GM21825 (cell line): ENCODE measurements around the gene DST.
"Not testable (repeated sequence)": the region's sequence is repeated elsewhere in the genome, so short reads cannot be mapped to it uniquely, and the experiment has no call there.

Experiments used
- ATAC-seq: cut with Tn5 transposase; IDR thresholded peaks from one replicate; pipeline ENCODE4 v1.9.1; 2021; ENCODE audit warnings: mild to moderate bottlenecking, moderate library complexity; ENCODE audit not compliant: unreplicated experiment

The DST gene

GRCh38 chr6:56664029-56664428 is 21.3 kb upstream of the DST start:
- ATAC-seq, result no peak

GRCh38 chr6:56663344-56663743 is 20.7 kb upstream of the DST start:
- ATAC-seq, result no peak

- ATAC-seq, result not testable (repeated sequence)
Observed at GRCh38 chr6:56661338-56661737, 18.6 kb upstream of the DST start.

- ATAC-seq, result no peak
Observed at GRCh38 chr6:56660381-56660730, 17.7 kb upstream of the DST start.

GRCh38 chr6:56659721-56660380 is 17.2 kb upstream of the DST start:
- peak; percentile 94 for ATAC-seq

GRCh38 chr6:56658326-56658725 is 15.6 kb upstream of the DST start:
- ATAC-seq, result no peak

GRCh38 chr6:56657354-56657753 is 14.7 kb upstream of the DST start:
- no peak for ATAC-seq

- ATAC-seq, result no peak
Observed at GRCh38 chr6:56656466-56656865, 13.8 kb upstream of the DST start.

- no peak for ATAC-seq
Observed at GRCh38 chr6:56655996-56656395, 13.3 kb upstream of the DST start.

GRCh38 chr6:56655249-56655648 is 12.6 kb upstream of the DST start:
- ATAC-seq, result no peak

- no peak for ATAC-seq
Observed at GRCh38 chr6:56652994-56653393, 10.3 kb upstream of the DST start.

GRCh38 chr6:56652231-56652630 is 9.5 kb upstream of the DST start:
- ATAC-seq, result no peak

- ATAC-seq, result no peak
Observed at GRCh38 chr6:56650191-56650590, 7.5 kb upstream of the DST start.

- no peak for ATAC-seq
Observed at GRCh38 chr6:56649782-56650181, 7.1 kb upstream of the DST start.

- no peak for ATAC-seq
Observed at GRCh38 chr6:56649053-56649769, 6.5 kb upstream of the DST start.

- no peak for ATAC-seq
Observed at GRCh38 chr6:56647172-56647762, 4.6 kb upstream of the DST start.

- ATAC-seq, result no peak
Observed at GRCh38 chr6:56644366-56644765, 1.7 kb upstream of the DST start.

- ATAC-seq, result no peak
Observed at GRCh38 chr6:56643379-56644089, 845 bp upstream of the DST start.

- ATAC-seq, result no peak
Observed at GRCh38 chr6:56640374-56640773, 2.3 kb downstream of the DST start.

GRCh38 chr6:56638760-56639159 is 3.9 kb downstream of the DST start:
- ATAC-seq, result no peak

GRCh38 chr6:56637640-56638039 is 5.0 kb downstream of the DST start:
- ATAC-seq, result no peak

- no peak for ATAC-seq
Observed at GRCh38 chr6:56628105-56628504, 14.6 kb downstream of the DST start.
